AG04449 (cell line): ENCODE measurements around the gene CYSRT1.

Experiments
- CTCF ChIA-PET: fragments of 350-600 bp; formaldehyde crosslinking; extraction: SDS; loops from one replicate; lab custom pipeline; 2021; ENCODE audit warnings: antibody characterized with exemption; lab: Yijun Ruan, JAX
- POLR2A ChIA-PET: fragments of 400-600, 350-600 bp; formaldehyde crosslinking; extraction: SDS; loops from one replicate; lab custom pipeline; 2020; ENCODE audit warnings: antibody characterized with exemption, inconsistent platforms; lab: Yijun Ruan, JAX
- DNase-seq: peaks from one replicate; pipeline ENCODE4 v3.0.0-alpha.2; 2010; ENCODE audit warnings: low read depth, low spot score
- H3K4me3 ChIP-seq: 2 replicates; pipeline ENCODE4 v1.5.1; 2011; ENCODE audit warnings: low read depth, mild to moderate bottlenecking, control low read depth, low read length
- CTCF ChIP-seq: IDR thresholded peaks from one replicate; pipeline ENCODE4 v1.5.1; 2011; ENCODE audit warnings: mild to moderate bottlenecking, moderate library complexity, low read length, control low read depth, inconsistent platforms; ENCODE audit not compliant: insufficient read depth; ENCODE audit errors: missing control alignments

CYSRT1 gene

GRCh38 chr9:137267933-137268355 is 43.0 kb downstream of the CYSRT1 start:
- POLR2A ChIA-PET: interaction anchor here (2.1 kb wide), 1 partner anchor 27 kb away, joined by 9 read pairs; the partner anchor contains the start of gene TUBB4B
- no peak for TF ChIP-seq CTCF
- no peak overlapping the region for H3K4me3 ChIP-seq
- CTCF ChIA-PET: interaction anchor here (1.0 to 1.4 kb wide), 2 partner anchors 9 to 10 kb away, joined by 3 read pairs; partner anchors contain the start of gene TOR4A
- DNase-seq: no peak

GRCh38 chr9:137268538-137269201 is 43.7 kb downstream of the CYSRT1 start:
- DNase-seq: no peak
- no peak overlapping the region for H3K4me3 ChIP-seq
- ChIA-PET CTCF (interaction anchor here (1.1 kb wide), 1 partner anchor 14 kb away, joined by 3 read pairs; no protein-coding TSS in a partner anchor), POLR2A (no interaction called here)
- no peak for TF ChIP-seq CTCF

GRCh38 chr9:137269231-137269772 is 44.3 kb downstream of the CYSRT1 start:
- ChIA-PET POLR2A (no interaction called here), CTCF (interaction anchor here (1.1 kb wide), 1 partner anchor 14 kb away, joined by 3 read pairs; no protein-coding TSS in a partner anchor)
- no peak for TF ChIP-seq CTCF
- DNase-seq: no peak
- H3K4me3 ChIP-seq: no peak overlapping the region

GRCh38 chr9:137270929-137271695 is 46.1 kb downstream of the CYSRT1 start:
- no peak for DNase-seq
- CTCF ChIA-PET: interaction anchor here (0.8 to 1.1 kb wide), 2 partner anchors 9 to 10 kb away, joined by 3 read pairs; no protein-coding TSS in a partner anchor
- H3K4me3 ChIP-seq: no peak overlapping the region
- POLR2A ChIA-PET: no interaction called here
- no peak for TF ChIP-seq CTCF

GRCh38 chr9:137271696-137272076 is 46.7 kb downstream of the CYSRT1 start:
- no peak for TF ChIP-seq CTCF
- DNase-seq: no peak
- H3K4me3 ChIP-seq: no peak overlapping the region
- CTCF ChIA-PET: interaction anchor here (0.8 kb wide), 1 partner anchor 9 kb away, joined by 3 read pairs; no protein-coding TSS in a partner anchor
- POLR2A ChIA-PET: no interaction called here
